Left renal pelvis (tissue), 4 donors: ENCODE measurements around the gene MYG1. TPM values are rescaled to one million over a fixed set of nuclear protein-coding genes. Genes with fewer than 3 reads are reported as not detected.
"Not testable (repeated sequence)": the region's sequence is repeated elsewhere in the genome, so short reads cannot be mapped to it uniquely, and the experiment has no call there.

Experiments
- DNase-seq, 4 donors: peaks; one replicate each; pipeline ENCODE4 v3.0.0-alpha.2; 2013; ENCODE audit warnings: low read depth in 4 of 4, low spot score in 3 of 4
- polyA plus RNA-seq, 4 donors: library from polyadenylated mRNA; unstranded; fragments of 120-200 nt; gene quantifications; one replicate each; pipeline ENCODE4 v1.2.1, GENCODE V29; 2013; ENCODE audit not compliant: insufficient read length in 4 of 4

MYG1 gene
- polyA plus RNA-seq, 4 donors, result 37.7 to 56.1 (median 48.6) TPM

DNA sequence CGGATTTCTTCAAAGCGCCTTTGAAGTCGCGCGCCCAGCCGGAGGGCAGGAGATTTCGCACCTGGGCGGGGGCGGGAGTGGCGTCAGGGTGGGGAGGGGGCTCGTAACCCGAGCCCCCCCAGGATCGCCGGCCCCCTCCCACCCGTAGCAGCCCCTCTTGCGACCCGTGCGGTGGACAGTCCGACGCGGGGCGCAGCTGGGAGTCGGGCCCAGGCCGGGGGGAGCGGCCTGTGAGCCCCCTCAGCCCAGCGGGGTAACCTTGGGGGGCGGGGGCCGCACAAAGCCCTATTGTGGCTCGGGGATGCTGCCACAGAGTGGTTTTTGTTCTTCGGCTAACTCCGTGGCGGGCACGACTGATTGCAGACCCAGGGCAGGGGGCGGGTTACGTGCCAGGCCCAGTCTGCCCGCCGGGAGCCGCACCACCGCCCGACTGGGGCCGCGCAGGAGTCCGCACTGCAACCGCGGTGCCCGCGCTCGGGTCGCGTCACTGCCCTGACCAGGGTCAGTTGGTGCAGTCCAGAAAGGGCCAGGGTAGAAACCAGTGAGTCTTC lies 26.1 kb downstream of the MYG1 start:
- DNase-seq, result no peak

DNA sequence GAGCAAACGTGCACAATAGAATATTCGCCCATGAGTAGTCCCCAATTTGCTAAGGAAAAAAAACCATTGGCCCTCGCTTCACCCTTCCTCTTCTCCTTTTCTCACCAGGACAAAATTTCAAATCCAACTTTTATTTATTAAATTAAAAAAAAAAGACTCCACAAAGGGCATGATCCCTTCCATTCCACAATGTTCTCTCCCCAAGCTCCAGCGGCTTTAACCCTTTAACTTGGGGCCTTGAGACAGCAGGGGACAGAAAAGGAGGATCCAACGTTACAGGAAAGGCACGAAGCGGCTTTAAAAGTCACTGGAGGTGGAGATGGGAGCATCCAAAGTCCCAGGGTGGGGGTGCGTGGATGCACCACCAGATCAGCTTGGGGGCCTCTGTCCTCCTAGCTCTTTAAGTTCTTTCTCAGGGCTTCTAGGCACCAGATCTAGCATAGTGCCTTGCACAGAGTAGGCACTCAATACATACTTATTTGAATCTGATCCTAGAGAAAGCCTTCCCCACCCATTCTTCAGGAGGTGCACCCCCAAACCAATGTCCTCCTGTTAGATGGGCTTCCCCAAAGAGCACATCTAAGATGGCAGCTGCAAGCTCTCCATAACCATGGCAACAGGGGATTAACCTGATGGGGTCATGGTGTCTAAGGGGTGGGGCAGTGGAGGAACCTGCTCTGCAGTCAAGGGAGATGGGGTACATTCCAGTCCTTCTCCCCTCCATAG lies 27.1 kb downstream of the MYG1 start:
- no peak for DNase-seq

DNA sequence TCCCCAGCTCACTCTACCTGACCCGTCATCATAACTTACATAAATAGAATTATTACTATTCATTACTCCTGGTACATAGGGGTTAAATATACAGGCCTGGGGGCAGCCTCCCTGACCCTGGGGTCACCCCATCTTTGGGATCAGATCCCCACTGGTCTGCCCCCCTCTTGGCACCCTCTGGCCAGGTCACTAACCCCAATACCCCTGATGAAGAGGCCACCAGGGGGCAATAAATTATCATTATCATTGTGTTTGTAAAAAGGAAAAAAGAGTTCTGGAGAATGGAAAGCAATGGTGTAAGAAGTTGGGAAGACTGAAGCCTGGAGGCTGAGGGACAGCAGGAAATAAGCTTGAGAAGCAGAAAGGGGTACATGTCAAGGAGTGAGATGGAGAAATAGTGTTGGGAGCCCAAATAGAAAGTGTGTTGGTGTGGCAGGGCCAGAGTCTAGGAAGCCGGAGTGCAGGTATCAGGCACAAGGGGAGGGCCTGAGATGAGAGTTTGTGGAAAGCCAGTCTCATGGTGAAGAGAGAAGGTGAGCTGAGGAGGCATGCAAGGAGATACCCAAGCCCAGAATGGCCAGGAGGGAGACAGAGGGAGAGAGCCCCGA lies 28.0 kb downstream of the MYG1 start:
- no peak for DNase-seq

GRCh38 chr12:53328043-53328435 lies 28.5 kb downstream of the MYG1 start:
- DNase-seq, result no peak

GRCh38 chr12:53330671-53331070 lies 31.2 kb downstream of the MYG1 start:
- DNase-seq, result no peak

GRCh38 chr12:53332339-53332738 lies 32.8 kb downstream of the MYG1 start:
- not testable (repeated sequence) for DNase-seq

DNA sequence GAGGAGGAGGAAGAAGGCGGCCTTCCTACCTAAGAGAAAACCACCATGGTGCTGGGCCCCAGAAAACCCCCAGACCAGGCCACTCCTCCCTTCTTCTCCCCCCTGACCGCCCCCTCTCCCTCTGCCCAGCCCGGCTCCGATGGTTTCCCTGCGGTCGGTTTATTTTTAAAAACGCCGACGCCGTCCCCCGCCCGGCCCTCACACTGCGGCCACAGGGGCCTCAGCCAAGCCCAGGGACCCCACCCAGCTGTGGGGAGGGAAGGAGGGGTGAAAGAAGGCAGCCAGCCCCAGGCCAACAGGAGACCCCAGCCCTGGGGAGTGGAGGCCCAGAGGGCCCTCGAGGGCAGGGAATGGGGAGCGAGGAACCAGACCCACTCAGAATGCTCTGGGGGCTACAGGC lies 33.2 kb downstream of the MYG1 start:
- no peak for DNase-seq

DNA sequence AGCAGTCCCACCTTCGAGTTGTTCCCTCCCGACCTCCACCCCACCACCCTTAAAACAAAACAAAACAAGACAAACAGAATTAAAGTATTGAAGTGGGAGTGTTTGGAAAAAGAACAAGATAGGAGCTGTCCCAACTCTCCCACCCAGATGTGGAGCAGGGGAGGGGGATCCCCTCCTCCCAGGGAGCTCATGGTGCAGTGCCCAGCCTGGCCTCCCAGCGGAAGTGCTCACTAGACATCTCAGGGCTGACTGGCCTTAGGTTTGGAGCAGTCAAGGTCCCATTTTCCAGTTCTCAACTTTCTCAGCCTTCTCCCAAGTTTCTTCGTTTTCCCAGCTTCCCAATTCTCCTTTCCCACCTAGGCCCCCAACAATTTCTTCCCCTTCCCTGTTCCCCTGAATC lies 33.8 kb downstream of the MYG1 start:
- no peak for DNase-seq

GRCh38 chr12:53333845-53334244 lies 34.4 kb downstream of the MYG1 start:
- DNase-seq, result no peak

DNA sequence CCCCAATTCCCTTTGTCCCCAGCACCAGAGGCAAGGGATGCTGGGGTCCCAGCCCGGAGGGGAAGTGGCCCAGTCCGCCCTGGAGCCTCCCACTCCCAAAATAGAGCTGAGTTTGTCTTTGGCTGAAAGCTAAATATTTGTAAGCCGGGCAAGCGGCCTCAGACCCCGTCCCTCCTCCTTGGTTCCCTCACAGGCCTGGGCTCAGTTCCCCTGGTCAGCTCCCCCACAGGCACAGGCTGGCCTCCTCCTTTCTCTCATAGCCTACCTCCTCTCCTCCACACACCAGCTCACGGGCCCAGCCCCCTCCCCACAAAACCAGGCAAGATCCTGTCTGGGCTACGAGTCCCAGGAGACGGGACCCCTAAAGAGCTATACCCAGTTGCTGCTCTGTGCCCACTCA lies 35.3 kb downstream of the MYG1 start:
- no peak for DNase-seq

- no peak for DNase-seq
Measured at GRCh38 chr12:53336181-53336681, 36.7 kb downstream of the MYG1 start, which contains the start of gene SP7. Gene SP7, minus strand, starts transcription at chr12:53336354. Its CDS starts 708 bp downstream, at chr12:53335646.

- no peak for DNase-seq
Measured at GRCh38 chr12:53338017-53338416, 38.5 kb downstream of the MYG1 start.

GRCh38 chr12:53338916-53339315 lies 39.4 kb downstream of the MYG1 start:
- DNase-seq, result no peak

GRCh38 chr12:53340398-53340797 lies 40.9 kb downstream of the MYG1 start:
- no peak for DNase-seq

- DNase-seq, result no peak
Measured at GRCh38 chr12:53343449-53343848, 44.0 kb downstream of the MYG1 start.

DNA sequence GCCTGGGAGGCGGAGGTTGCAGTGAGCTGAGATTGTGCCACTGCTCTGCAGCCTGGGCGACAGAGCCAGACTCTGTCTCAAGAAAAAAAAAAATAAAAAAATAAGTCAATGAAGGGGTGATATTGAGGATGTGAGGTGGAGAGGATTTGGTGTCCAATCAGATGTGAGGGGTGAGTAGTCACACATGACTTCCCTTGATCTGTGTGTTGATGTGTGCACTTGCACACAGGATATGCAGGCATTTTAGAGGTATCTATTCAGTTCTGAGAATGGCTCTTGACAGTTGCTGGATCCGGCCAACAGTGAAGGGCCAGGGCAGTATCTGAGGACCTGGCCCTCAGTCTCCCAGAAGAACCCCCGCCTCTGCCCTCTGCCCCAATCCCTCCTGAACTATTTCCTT lies 44.5 kb downstream of the MYG1 start:
- DNase-seq, result no peak

DNA sequence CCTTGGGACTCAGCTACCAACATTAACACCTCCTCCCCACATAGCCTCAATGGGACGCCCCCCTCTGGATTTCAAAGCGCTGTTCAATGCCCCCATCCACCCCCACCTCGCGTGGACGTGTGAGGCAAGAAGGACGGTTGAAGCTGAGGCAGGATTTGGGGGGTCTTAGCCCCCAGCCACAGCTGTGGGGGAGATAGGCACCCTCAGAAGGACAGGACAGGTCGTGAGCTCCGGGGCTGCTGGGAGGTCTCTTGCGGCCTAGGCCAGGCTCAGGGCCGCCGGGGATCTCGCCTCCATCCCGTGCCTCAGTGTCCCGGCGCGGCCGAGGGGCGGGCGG lies 45.0 kb downstream of the MYG1 start:
- DNase-seq, result no peak

DNA sequence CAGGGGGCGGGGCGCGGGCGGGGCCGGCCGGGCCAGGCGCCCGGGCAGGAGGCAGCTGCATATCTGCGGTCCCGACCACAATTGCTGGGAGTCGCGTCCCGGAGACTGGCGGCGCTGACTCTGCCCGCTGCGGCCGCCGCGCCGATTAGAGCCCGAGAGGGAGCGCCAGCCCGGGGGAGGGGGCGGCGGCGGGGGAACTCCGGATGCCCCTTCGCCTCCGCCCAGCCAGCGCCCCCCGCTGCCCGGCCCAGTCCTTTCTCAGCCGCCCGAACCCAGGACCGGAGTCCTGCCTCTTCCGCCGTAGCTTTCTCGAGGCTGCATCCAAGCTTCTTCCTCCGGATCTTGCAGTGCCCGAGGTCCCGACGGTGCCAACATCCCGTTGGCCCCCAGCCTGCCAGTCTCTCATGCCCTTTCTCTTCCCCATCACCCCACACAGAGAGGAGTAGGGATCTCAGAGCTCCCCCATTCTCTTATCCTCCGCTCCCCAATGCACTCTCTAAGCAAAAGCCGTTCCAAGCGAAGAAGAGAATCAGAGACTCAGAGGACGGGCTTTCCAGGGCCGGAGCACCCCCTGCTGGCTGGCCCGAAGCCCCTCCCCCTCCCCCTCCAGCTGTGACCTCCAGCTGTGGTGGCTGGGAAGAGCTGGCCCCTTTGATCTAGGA lies 45.5 kb downstream of the MYG1 start:
- peak in 1 of 4 donors; percentile 70 for DNase-seq

DNA sequence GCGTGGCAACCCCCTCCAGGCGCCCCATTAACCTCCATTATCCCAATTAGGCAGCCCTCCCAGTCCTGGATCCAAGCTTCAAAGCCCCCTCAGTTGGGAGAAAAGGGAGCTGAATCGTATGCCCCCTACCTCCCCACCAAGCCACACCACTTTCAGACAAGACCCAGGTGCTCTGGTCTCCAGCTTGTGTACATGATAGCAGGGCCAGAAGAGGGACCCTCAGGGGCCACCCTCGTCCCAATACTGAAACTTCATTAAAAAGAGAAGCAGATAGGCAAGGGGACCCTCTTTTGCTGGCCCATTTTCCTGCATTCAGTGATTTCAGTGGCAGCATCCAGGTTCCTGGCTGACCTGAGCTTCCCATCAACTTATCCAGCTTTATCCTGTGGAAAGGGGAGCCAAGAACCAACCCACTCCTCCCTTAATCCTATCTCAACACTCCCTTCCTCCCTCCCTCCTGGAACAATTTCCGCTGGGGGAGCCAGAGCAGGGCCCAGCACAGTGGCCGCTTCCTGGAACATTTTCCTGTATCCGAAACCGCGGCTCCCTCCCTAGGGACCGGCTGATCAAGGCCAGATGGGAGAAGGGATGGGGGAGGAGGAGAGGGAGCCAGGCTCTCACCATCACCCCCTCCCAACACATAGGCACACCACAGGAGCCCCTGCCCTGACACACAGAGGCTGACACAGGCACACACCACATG lies 46.1 kb downstream of the MYG1 start:
- DNase-seq, result no peak

DNA sequence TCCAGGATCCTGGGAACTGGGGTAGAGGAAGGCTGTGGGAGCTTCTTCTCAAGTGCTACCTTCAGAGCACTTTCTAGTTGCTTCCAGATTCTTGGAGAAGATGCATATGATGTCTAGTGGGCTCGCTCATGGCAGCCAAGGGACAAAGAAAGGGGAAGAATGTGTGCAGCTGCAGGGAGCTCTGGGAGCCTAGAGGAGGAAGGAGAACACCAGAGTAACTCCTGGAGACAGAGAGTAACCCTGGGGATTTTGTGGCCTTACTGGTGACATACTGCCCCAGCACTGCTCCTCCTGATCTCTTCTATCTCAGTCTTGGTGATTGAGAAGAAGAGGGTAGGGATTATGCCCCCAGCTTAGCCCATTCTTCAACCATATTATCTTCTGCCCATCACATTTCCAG lies 47.0 kb downstream of the MYG1 start:
- DNase-seq, result no peak

DNA sequence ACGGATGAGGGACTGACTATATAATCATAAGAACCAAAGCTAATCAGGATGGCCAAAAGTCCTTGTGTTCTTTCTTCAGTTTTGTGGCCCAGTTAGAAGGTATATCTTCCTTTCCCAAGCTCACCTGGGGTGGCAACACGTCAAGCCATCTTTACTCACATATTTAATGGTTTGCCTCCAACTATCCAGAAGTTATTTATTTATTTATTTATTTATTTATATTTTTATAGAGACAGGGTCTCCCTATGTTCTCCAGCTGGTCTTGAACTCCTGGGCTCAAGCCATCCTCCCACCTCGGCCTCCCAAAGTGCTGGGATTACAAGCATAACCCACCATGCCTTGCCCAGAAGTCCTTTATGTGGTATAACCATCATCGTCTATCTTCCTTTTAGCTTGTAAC lies 48.4 kb downstream of the MYG1 start:
- DNase-seq, result no peak
